CD4-positive, alpha-beta T cell treated with Interleukin-6 at 100 ng/mL for 8 hours (primary cell): ENCODE results near the gene STKLD1.
"Not testable (repeated sequence)": the region's sequence is repeated elsewhere in the genome, so short reads cannot be mapped to it uniquely, and the experiment has no call there.

Experiments
- DNase-seq: peaks from one replicate; pipeline ENCODE4 v3.0.0-alpha.2; 2020; ENCODE audit warnings: mixed read lengths, low spot score

STKLD1 gene

GRCh38 chr9:133362359-133363044, 13.7 kb upstream of the STKLD1 start:
- DNase-seq, result no peak

GRCh38 chr9:133366435-133366834, 9.7 kb upstream of the STKLD1 start:
- DNase-seq, result no peak

- DNase-seq, result no peak
Measured at GRCh38 chr9:133367221-133367620, 8.9 kb upstream of the STKLD1 start.

GRCh38 chr9:133367778-133368177, 8.4 kb upstream of the STKLD1 start:
- DNase-seq, result no peak

- DNase-seq, result no peak
Measured at GRCh38 chr9:133368249-133368881, 7.8 kb upstream of the STKLD1 start.

- DNase-seq, result no peak
Measured at GRCh38 chr9:133369422-133369821, 6.7 kb upstream of the STKLD1 start.

GRCh38 chr9:133369933-133370332, 6.2 kb upstream of the STKLD1 start:
- DNase-seq, result no peak

GRCh38 chr9:133370685-133371084, 5.5 kb upstream of the STKLD1 start:
- peak; percentile 61 for DNase-seq

GRCh38 chr9:133371261-133371711, 4.9 kb upstream of the STKLD1 start:
- DNase-seq, result peak; percentile 69

GRCh38 chr9:133372144-133372543, 4.0 kb upstream of the STKLD1 start:
- DNase-seq, result no peak

GRCh38 chr9:133374612-133375115, 1.5 kb upstream of the STKLD1 start:
- peak; percentile 31 for DNase-seq

- DNase-seq, result no peak
Measured at GRCh38 chr9:133375116-133375723, 946 bp upstream of the STKLD1 start.

- DNase-seq, result not testable (repeated sequence)
Measured at GRCh38 chr9:133377280-133377679, 1.1 kb downstream of the STKLD1 start.

GRCh38 chr9:133377721-133378216, 1.6 kb downstream of the STKLD1 start:
- no peak for DNase-seq

- DNase-seq, result no peak
Measured at GRCh38 chr9:133378408-133378962, 2.3 kb downstream of the STKLD1 start.

- DNase-seq, result no peak
Measured at GRCh38 chr9:133379153-133380086, 3.3 kb downstream of the STKLD1 start.

- DNase-seq, result no peak
Measured at GRCh38 chr9:133380734-133381133, 4.6 kb downstream of the STKLD1 start.

GRCh38 chr9:133382507-133383141, 6.5 kb downstream of the STKLD1 start:
- no peak for DNase-seq

- DNase-seq, result no peak
Measured at GRCh38 chr9:133383438-133383837, 7.3 kb downstream of the STKLD1 start.

- no peak for DNase-seq
Measured at GRCh38 chr9:133384736-133385321, 8.7 kb downstream of the STKLD1 start.

GRCh38 chr9:133385452-133385851, 9.3 kb downstream of the STKLD1 start:
- DNase-seq, result no peak
